GM18498 (cell line): ENCODE data around the gene OR4C16.

ENCODE experiments used
- ATAC-seq: cut with Tn5 transposase; IDR thresholded peaks from one replicate; pipeline ENCODE4 v1.9.1; 2021; ENCODE audit warnings: mild to moderate bottlenecking, moderate library complexity; ENCODE audit not compliant: unreplicated experiment

The OR4C16 gene

GRCh38 chr11:55571828-55572227 lies at the start of gene OR4C16:
Gene OR4C16, plus strand, starts transcription at chr11:55572128. Its CDS starts 0 bp downstream, at chr11:55572128.
- ATAC-seq: no peak

- no peak for ATAC-seq
Observed at GRCh38 chr11:55554169-55554568, 17.8 kb upstream of the OR4C16 start, which contains the start of gene OR4C15. Gene OR4C15, plus strand, starts transcription at chr11:55554469. Its CDS starts 0 bp downstream, at chr11:55554469.

- ATAC-seq: peak; percentile 98
Observed at GRCh38 chr11:55572548-55572947, 620 bp downstream of the OR4C16 start.

GRCh38 chr11:55607545-55607944 lies 35.6 kb downstream of the OR4C16 start, which contains the start of gene OR4C11:
Gene OR4C11, minus strand, starts transcription at chr11:55607645. Its CDS starts 3,272 bp downstream, at chr11:55604373.
- ATAC-seq: no peak
